Measurements from ENCODE around the gene LRP5.

DNA sequence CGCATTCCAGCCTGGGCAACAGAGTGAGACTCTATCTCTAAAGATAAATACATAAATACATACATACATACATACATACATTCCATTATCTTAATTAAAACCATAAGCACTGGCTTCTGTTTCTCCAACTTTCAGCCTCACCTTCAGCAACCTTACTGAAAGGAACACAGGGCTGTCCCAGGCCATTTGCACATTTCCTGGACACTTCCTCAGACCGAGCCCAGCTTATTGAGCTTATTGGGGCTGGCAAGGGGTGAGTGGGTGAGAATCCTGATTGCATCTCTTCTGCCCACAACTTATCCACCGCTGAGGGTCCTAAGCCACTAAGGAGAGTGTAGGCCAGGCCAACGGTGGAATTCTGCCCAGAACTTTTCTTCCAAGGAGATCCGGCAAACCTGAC is 16.5 kb upstream of the LRP5 start:
- TF ChIP-seq, protein P1, sequence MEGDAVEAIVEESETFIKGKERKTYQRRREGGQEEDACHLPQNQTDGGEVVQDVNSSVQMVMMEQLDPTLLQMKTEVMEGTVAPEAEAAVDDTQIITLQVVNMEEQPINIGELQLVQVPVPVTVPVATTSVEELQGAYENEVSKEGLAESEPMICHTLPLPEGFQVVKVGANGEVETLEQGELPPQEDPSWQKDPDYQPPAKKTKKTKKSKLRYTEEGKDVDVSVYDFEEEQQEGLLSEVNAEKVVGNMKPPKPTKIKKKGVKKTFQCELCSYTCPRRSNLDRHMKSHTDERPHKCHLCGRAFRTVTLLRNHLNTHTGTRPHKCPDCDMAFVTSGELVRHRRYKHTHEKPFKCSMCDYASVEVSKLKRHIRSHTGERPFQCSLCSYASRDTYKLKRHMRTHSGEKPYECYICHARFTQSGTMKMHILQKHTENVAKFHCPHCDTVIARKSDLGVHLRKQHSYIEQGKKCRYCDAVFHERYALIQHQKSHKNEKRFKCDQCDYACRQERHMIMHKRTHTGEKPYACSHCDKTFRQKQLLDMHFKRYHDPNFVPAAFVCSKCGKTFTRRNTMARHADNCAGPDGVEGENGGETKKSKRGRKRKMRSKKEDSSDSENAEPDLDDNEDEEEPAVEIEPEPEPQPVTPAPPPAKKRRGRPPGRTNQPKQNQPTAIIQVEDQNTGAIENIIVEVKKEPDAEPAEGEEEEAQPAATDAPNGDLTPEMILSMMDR (conservative IDR thresholded peaks at IDR 0.05; ENCODE audit: low read depth, low read length) = no peak
- TF ChIP-seq EZH2 (IDR thresholded peaks at IDR 0.05; ENCODE audit: borderline replicate concordance, low read depth, low read length, poor library complexity, severe bottlenecking) = no peak
